NCI-H1417 treated with DMSO at 0.1 percent for 48 hours (cell line): ENCODE results near the gene AKT3.
A peak's percentile ranks its signal among the peaks of the same experiment; 100 is the strongest.
"Not testable (repeated sequence)": the region's sequence is repeated elsewhere in the genome, so short reads cannot be mapped to it uniquely, and the experiment has no call there.

Source experiments
- DNase-seq: peaks from one replicate; lab custom pipeline; 2025; lab: John Stamatoyannopoulos, UW

Gene AKT3

GRCh38 chr1:243850202-243850451, at the start of gene AKT3:
TSS of gene AKT3 (minus strand) at chr1:243850243. CDS start at chr1:243843170, 7,073 bp downstream.
- DNase-seq, result peak; percentile 72

GRCh38 chr1:243898278-243898677, 48.2 kb upstream of the AKT3 start:
- DNase-seq, result no peak

- no peak for DNase-seq
Observed at GRCh38 chr1:243896313-243896712, 46.3 kb upstream of the AKT3 start.

- DNase-seq, result no peak
Observed at GRCh38 chr1:243892456-243892855, 42.4 kb upstream of the AKT3 start.

- no peak for DNase-seq
Observed at GRCh38 chr1:243890576-243890975, 40.5 kb upstream of the AKT3 start.

GRCh38 chr1:243885806-243886205, 35.8 kb upstream of the AKT3 start:
- DNase-seq, result no peak

- no peak for DNase-seq
Observed at GRCh38 chr1:243884603-243885002, 34.6 kb upstream of the AKT3 start.

- no peak for DNase-seq
Observed at GRCh38 chr1:243883551-243883950, 33.5 kb upstream of the AKT3 start.

GRCh38 chr1:243882276-243882675, 32.2 kb upstream of the AKT3 start:
- DNase-seq, result no peak

- not testable (repeated sequence) for DNase-seq
Observed at GRCh38 chr1:243877058-243877457, 27.0 kb upstream of the AKT3 start.

- no peak for DNase-seq
Observed at GRCh38 chr1:243855616-243856318, 5.7 kb upstream of the AKT3 start.

GRCh38 chr1:243851765-243852164, 1.7 kb upstream of the AKT3 start:
- DNase-seq, result no peak

- DNase-seq, result no peak
Observed at GRCh38 chr1:243851257-243851756, 1.3 kb upstream of the AKT3 start.

GRCh38 chr1:243850452-243851256, 611 bp upstream of the AKT3 start:
- DNase-seq, result peak; percentile 76

GRCh38 chr1:243849421-243850201, 432 bp downstream of the AKT3 start:
- DNase-seq, result no peak

- DNase-seq, result peak; percentile 10
Observed at GRCh38 chr1:243848858-243849420, 1.1 kb downstream of the AKT3 start.

GRCh38 chr1:243848165-243848857, 1.7 kb downstream of the AKT3 start:
- DNase-seq, result no peak

- no peak for DNase-seq
Observed at GRCh38 chr1:243846761-243847160, 3.3 kb downstream of the AKT3 start.

GRCh38 chr1:243845888-243846287, 4.2 kb downstream of the AKT3 start:
- no peak for DNase-seq

GRCh38 chr1:243844186-243844585, 5.9 kb downstream of the AKT3 start:
- DNase-seq, result no peak

- DNase-seq, result no peak
Observed at GRCh38 chr1:243842978-243843511, 7.0 kb downstream of the AKT3 start.
